Hepatocyte (in vitro differentiated cells): ENCODE results near the gene CARMIL1. TPM values are rescaled to one million over a fixed set of nuclear protein-coding genes. Genes with fewer than 3 reads are reported as not detected.

ENCODE experiments used
- DNase-seq: peaks from one replicate; pipeline ENCODE4 v3.0.0-alpha.2; 2016; ENCODE audit warnings: low spot score
- H2AFZ ChIP-seq: fragments of 200-600 bp; sonication (generic); 2 replicates; pipeline ENCODE4 v1.6.0; 2016; ENCODE audit warnings: antibody characterized with exemption, mild to moderate bottlenecking
- H3K27ac ChIP-seq: fragments of 200-600 bp; sonication (generic); 2 replicates; pipeline ENCODE4 v1.5.1; 2016; ENCODE audit warnings: mild to moderate bottlenecking
- H3K27me3 ChIP-seq: fragments of 200-600 bp; sonication (generic); 2 replicates; pipeline ENCODE4 v1.6.1; 2016
- H3K36me3 ChIP-seq: fragments of 200-600 bp; sonication (generic); replicated peaks from 2 replicates; pipeline ENCODE4 v1.5.1; 2016; ENCODE audit warnings: low read depth; ENCODE audit not compliant: insufficient read depth
- H3K4me1 ChIP-seq: fragments of 200-600 bp; sonication (generic); 2 replicates; pipeline ENCODE4 v1.5.1; 2016; ENCODE audit warnings: mild to moderate bottlenecking, moderate library complexity; ENCODE audit not compliant: insufficient read depth
- H3K4me2 ChIP-seq: fragments of 200-600 bp; sonication (generic); 2 replicates; pipeline ENCODE4 v1.6.0; 2016
- H3K4me3 ChIP-seq: fragments of 200-600 bp; sonication (generic); 2 replicates; pipeline ENCODE4 v1.5.1; 2016; ENCODE audit warnings: mild to moderate bottlenecking
- H3K79me2 ChIP-seq: fragments of 200-600 bp; sonication (generic); 2 replicates; pipeline ENCODE4 v1.6.0; 2017; ENCODE audit warnings: mild to moderate bottlenecking
- H3K9me2 ChIP-seq: fragments of 200-600 bp; sonication (generic); replicated peaks from 2 replicates; pipeline ENCODE4 v1.6.0; 2017; ENCODE audit warnings: mild to moderate bottlenecking; ENCODE audit not compliant: insufficient read depth
- H3K9me3 ChIP-seq: fragments of 200-600 bp; sonication (generic); 2 replicates; pipeline ENCODE4 v1.5.1; 2016; ENCODE audit warnings: low read depth, mild to moderate bottlenecking
- H4K20me1 ChIP-seq: fragments of 200-600 bp; sonication (generic); 2 replicates; pipeline ENCODE4 v1.6.0; 2016; ENCODE audit warnings: mild to moderate bottlenecking; ENCODE audit not compliant: insufficient read depth, poor library complexity, severe bottlenecking
- CTCF ChIP-seq: fragments of 200-600 bp; sonication (generic); IDR thresholded peaks from 2 replicates; pipeline ENCODE4 v1.5.1; 2016; ENCODE audit warnings: antibody characterized with exemption, mild to moderate bottlenecking; ENCODE audit not compliant: poor library complexity
- EZH2 ChIP-seq: fragments of 200-600 bp; sonication (generic); IDR thresholded peaks from 2 replicates; pipeline ENCODE4 v1.6.1; 2016; ENCODE audit warnings: antibody characterized with exemption, mild to moderate bottlenecking, borderline replicate concordance
- EZH2phosphoT487 ChIP-seq: fragments of 200-600 bp; sonication (generic); IDR thresholded peaks from one replicate; pipeline ENCODE4 v1.6.1; 2018; ENCODE audit warnings: antibody characterized with exemption, mild to moderate bottlenecking, low read depth, moderate library complexity; ENCODE audit not compliant: unreplicated experiment, severe bottlenecking
- WGBS: methylation state at CpG from one replicate; pipeline ENCODE4 v1.1.6; 2016; ENCODE audit warnings: low lambda C conversion rate; ENCODE audit errors: missing lambda C conversion rate; 5-methylcytosine and 5-hydroxymethylcytosine counted together
- polyA plus RNA-seq: library from polyadenylated mRNA; unstranded; fragments of >200 nt; fragmentation: Nextera tagmentation; extraction: Ambion mirVana; gene quantifications from 2 replicates; pipeline ENCODE4 v1.2.1, GENCODE V29; 2016
- total RNA-seq: library from RNA; depleted of rRNA; stranded (reverse); fragments of >200 nt; gene quantifications from 2 replicates; pipeline ENCODE4 v1.2.3, GENCODE V29; 2014

The CARMIL1 gene
- total and polyA plus RNA-seq, 2 experiments from 2014 or later, result 19.5 to 40.6 TPM

- no peak overlapping the region for H3K4me3 ChIP-seq
- H2AFZ ChIP-seq, result no peak overlapping the region
- no peaks in the 10 kb centered on the region for H4K20me1 ChIP-seq
- H3K4me1 ChIP-seq, result no peaks in the 10 kb centered on the region
- no peak for TF ChIP-seq CTCF
- TF ChIP-seq EZH2phosphoT487, result no peak
- no peak for TF ChIP-seq EZH2
- H3K9me3 ChIP-seq, result no peaks in the 10 kb centered on the region
- 84% methylated on average over 2 of the region's 2 CpGs for WGBS
- no peaks in the 10 kb centered on the region for H3K27me3 ChIP-seq
- H3K27ac ChIP-seq, result no peak overlapping the region
- H3K79me2 ChIP-seq, result no peaks in the 10 kb centered on the region
- no peaks in the 10 kb centered on the region for H3K9me2 ChIP-seq
- no peak for DNase-seq
- H3K4me2 ChIP-seq, result no peak overlapping the region
- H3K36me3 ChIP-seq, result no peaks in the 10 kb centered on the region
Measured at GRCh38 chr6:25560865-25561264, 281.7 kb downstream of the CARMIL1 start.

GRCh38 chr6:25564943-25565342 lies 285.8 kb downstream of the CARMIL1 start:
- H3K27me3 ChIP-seq, result no peaks in the 10 kb centered on the region
- no peak overlapping the region for H3K27ac ChIP-seq
- no peak for DNase-seq
- no peaks in the 10 kb centered on the region for H3K4me1 ChIP-seq
- no peak overlapping the region for H3K4me2 ChIP-seq
- H3K9me3 ChIP-seq, result no peaks in the 10 kb centered on the region
- no peaks in the 10 kb centered on the region for H3K36me3 ChIP-seq
- no peak for TF ChIP-seq CTCF
- no peak for TF ChIP-seq EZH2phosphoT487
- TF ChIP-seq EZH2, result no peak
- H2AFZ ChIP-seq, result no peak overlapping the region
- no peaks in the 10 kb centered on the region for H3K9me2 ChIP-seq
- no peaks in the 10 kb centered on the region for H3K79me2 ChIP-seq
- no peak overlapping the region for H3K4me3 ChIP-seq
- H4K20me1 ChIP-seq, result no peaks in the 10 kb centered on the region

GRCh38 chr6:25570578-25570977 lies 291.4 kb downstream of the CARMIL1 start:
- WGBS, result 81% methylated on average over 2 of the region's 2 CpGs
- H3K4me1 ChIP-seq, result no peaks in the 10 kb centered on the region
- H3K4me3 ChIP-seq, result no peak overlapping the region
- no peaks in the 10 kb centered on the region for H3K79me2 ChIP-seq
- TF ChIP-seq CTCF, result no peak
- TF ChIP-seq EZH2phosphoT487, result no peak
- TF ChIP-seq EZH2, result no peak
- no peak overlapping the region for H3K4me2 ChIP-seq
- no peaks in the 10 kb centered on the region for H4K20me1 ChIP-seq
- no peaks in the 10 kb centered on the region for H3K27me3 ChIP-seq
- no peak overlapping the region for H3K27ac ChIP-seq
- H3K9me3 ChIP-seq, result no peaks in the 10 kb centered on the region
- DNase-seq, result no peak
- no peaks in the 10 kb centered on the region for H3K36me3 ChIP-seq
- H3K9me2 ChIP-seq, result no peaks in the 10 kb centered on the region
- H2AFZ ChIP-seq, result no peak overlapping the region

- H3K4me1 ChIP-seq, result no peaks in the 10 kb centered on the region
- no peaks in the 10 kb centered on the region for H4K20me1 ChIP-seq
- no peaks in the 10 kb centered on the region for H3K9me3 ChIP-seq
- no peak for DNase-seq
- H3K36me3 ChIP-seq, result no peaks in the 10 kb centered on the region
- no peak for TF ChIP-seq CTCF
- TF ChIP-seq EZH2, result no peak
- no peak for TF ChIP-seq EZH2phosphoT487
- no peak overlapping the region for H3K4me3 ChIP-seq
- H3K27ac ChIP-seq, result no peak overlapping the region
- no peak overlapping the region for H2AFZ ChIP-seq
- H3K9me2 ChIP-seq, result no peaks in the 10 kb centered on the region
- H3K27me3 ChIP-seq, result no peaks in the 10 kb centered on the region
- H3K79me2 ChIP-seq, result no peaks in the 10 kb centered on the region
- no peak overlapping the region for H3K4me2 ChIP-seq
- WGBS, result 100% methylated on average over 2 of the region's 2 CpGs
Measured at GRCh38 chr6:25576919-25577318, 297.7 kb downstream of the CARMIL1 start.
